DLD1 (cell line): ENCODE data around the gene TXN2.
"Not testable (repeated sequence)": the region's sequence is repeated elsewhere in the genome, so short reads cannot be mapped to it uniquely, and the experiment has no call there.

Experiments used
- in situ Hi-C: cut with HindIII; loops from 2 replicates; pipeline ENCODE4 v1.10.0; 2017; ENCODE audit warnings: low sequenced_read_pairs

Gene TXN2

GRCh38 chr22:36481393-36482168, at the start of gene TXN2:
TXN2 (minus strand) TSS chr22:36481640; CDS start chr22:36480837, 803 bp downstream.
- in situ Hi-C loops, result no loop called here

DNA sequence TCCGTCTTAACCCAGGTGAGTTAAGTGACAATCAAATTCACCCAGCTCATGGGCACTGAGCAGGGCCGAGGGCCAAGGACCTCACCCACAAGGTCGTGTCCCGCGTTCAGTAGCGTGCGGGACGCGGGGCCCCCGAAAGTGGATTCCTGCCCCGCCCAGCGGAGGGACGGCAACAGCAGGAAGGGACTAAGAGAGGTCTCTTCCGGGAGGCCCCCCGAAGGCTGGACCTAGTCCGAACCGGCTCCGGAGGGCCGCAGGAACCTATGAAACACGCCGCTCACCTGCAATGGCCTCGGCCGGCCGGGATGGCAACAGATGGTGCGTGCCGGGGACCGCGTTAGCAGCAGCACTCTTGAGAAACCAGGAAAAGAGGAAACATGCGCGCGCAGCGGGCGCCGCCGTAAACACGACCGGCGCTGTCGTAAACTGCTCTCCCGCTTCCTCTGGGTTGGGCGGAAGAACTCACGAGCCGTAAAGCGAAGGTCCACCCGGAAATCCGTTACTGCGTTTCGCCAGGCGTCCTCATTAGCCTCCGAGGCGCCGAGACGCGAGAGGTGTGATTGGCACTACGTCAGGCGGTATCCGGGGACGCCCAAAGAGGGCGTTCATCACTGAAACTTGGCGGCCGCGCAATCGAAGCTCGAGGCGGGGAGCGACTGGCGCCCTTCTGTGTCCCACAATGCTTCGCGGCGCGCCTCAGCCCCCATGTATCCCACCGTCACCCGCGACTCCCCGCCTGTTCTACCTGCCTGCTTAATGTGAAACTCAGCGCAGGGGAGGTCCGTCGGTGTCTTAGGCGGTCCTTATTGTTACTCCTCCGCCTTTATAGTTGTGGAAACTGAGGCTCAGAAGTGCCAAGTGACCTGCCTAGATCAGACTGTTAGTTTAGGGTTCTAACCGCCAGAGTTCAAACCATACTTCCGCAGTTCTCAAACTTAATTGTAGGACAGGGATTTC, 47.6 kb upstream of the TXN2 start, which contains the start of gene EIF3D:
Gene EIF3D, minus strand, starts transcription at position 372 of the 957 bp plus-strand sequence. CDS start 3,045 bp downstream, outside the sequence.
- in situ Hi-C loops, result no loop called here

- in situ Hi-C loops, result no loop called here
Observed at GRCh38 chr22:36528341-36528740, 46.9 kb upstream of the TXN2 start.

DNA sequence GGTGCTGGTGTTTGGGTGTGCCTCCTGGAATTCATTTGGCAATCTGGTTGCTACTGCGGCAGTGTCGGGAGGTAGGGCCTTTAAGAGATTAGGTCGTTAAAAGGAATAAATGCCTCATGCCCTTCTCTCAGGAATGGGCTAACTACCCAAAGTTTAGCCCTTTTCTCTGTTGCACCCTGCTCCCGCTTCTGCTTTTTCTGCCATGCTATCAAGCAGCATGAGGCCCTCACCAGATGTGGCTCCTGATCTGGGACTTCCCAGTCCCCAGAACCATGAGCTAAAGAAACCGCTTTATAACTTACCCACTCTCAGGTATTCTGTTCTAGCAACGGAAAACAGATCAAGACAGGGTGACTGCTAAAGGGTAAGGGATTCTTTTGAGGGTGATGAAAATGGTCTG, 41.2 kb upstream of the TXN2 start:
- in situ Hi-C loops, result no loop called here

DNA sequence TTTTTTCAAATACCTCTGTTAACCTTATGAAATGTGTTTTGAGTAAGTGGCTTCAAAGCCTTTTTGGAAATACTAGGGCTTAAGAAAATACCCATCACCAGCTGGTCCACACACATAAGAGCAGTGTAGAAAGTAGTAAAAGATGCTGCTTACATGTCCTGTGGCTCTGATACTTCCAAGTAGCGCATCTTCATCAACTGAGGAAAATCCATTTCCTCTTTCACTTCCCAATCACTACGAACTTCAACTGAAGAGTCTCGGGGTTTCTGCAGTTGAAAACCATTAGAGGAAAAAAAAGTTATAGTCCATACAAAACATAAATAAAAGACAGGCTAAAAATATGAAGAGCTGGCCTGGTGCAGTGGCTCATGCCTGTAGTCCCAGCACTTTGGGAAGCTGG, 39.0 kb upstream of the TXN2 start:
- in situ Hi-C loops, result no loop called here

DNA sequence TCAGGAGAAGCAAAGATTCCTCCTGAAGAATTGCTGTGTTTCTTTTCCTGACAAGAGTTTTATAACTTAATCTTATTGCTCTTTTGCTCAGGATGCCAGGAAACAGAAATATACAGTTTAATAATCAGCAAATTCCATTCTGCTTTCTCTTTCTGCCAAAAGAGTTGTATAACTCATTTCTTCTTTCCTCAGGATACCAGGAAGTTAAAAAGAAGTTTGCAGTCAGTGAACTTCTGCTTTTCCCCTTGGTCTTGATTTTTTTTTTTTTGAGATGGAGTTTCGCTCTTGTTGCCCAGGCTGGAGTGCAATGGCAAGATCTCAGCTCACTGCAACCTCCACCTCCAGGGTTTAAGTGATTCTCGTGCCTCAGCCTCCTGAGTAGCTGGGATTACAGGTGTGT, 38.5 kb upstream of the TXN2 start:
- in situ Hi-C loops, result not testable (repeated sequence)

DNA sequence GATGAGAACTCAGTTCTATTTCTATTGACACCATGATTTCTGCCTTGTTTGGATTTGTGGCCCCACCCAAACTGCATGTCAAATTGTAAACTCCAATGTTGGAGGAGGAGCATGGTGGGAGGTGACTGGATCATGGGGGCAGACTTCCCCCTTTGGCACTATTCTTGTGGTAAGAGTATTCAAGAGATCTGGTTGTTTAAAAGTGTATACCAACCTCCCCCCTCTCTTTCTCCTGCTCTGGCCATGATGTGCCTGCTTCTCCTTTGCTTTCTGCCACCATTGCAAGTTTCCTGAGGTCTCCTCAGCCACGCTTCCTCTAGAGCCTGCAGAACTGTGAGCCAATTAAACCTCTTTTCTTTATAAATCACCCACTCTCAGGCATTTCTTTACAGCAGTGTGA, 33.3 kb upstream of the TXN2 start:
- in situ Hi-C loops, result no loop called here

DNA sequence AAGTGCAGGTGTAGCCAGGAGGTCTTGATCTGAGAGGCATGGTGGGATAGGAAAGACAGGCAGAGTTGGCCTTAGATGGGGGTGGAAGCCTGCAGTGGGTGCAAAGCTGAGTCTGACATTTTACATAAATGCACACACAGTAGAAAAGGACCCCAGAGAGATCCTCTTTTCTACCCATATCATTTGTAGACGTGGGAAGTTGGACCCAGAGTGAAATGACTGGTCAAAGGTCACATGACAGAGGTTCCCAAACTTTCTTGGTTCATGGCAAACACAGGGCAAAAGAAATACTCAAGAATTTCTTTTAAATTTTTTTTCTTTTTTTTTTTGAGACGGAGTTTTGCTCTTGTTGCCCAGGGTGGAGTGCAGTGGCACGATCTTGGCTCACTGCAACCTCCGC, 31.6 kb upstream of the TXN2 start:
- in situ Hi-C loops, result no loop called here

DNA sequence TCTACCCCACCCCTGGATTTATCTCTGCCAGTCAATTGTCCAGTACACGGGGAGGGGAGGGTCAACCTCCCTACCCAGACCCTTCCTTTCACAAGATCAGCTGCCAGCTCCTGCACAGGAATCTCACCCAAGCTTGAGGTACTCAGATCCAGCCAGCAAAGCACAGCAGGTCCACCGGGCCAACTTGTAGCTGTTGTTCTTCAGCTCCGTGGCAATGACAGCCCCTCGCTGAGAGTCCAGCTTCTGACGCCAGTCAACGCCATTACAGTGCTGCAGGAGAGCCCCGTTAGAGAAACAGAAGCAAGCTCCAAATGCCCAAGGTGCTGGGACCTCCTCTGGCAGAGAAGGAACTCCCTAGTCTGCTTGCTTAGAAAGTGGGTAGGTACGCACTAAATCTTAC, 30.9 kb upstream of the TXN2 start:
- in situ Hi-C loops, result no loop called here

DNA sequence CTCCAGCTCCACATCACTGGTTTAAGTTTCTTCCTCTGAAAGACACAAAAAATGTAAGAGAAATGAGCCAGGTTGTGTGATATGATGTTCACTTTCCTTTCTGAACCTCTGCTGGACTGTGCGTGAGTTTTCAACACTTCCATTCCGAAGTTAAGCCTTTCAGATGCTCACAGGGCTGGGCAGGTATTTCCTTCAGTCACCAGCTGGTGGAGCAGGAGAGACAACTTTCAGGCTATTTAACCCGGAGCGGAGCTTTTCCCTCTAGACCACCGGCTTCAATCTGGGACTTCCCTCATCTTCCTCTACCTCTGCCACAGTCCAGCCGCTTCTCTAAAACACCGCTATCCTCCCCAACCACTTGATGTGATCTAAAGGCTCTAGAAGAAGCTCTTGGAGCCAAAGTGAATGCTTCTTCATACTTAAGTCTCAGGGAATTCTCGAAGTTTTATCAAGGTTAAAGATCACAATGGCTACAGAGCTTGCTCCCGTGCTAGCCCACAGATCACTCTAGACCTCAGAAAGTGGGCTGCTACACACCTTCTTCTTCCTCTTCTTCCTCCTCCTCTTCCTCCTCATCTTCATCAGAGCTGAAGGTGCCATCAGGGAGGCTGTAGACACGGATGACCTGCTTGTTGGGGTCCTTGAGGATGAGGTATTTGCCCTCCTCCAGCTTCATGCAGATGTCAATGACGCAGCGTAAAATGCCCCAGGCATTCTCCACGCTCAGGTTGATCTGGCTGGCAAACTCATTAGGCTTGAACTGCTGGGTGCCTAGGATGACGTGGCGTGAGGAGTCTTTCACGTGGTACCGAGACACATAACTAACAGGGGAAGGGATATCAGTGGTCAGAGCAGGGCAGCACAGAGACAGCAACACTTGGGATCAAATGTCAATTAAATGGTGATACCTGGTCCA, 29.8 kb upstream of the TXN2 start:
- in situ Hi-C loops, result no loop called here

- in situ Hi-C loops, result no loop called here
Observed at GRCh38 chr22:36510384-36510783, 28.9 kb upstream of the TXN2 start.

DNA sequence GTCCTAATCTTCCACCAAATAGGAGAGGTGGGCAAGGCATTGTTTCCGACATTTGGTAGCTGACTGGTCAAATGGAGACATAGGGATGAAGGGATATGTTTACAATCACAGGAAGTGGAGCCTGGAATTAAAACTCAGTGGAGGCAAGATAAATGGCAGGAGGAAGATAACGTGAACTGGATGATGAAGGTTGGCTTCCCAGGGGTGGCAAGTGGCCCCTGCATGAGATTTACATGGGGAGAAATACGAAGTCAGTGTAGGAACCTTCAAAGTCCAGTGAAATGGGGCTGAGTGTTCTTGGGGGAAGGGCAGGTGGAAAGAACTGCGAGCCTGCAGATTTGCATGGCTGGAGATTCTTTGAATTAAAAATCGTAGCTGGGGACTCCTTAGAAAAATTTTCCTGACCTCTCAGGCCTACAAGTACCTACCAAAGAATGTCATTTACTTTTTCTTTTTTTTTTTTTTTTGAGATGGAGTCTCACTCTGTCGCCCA, 26.1 kb upstream of the TXN2 start:
- in situ Hi-C loops, result no loop called here

- in situ Hi-C loops, result no loop called here
Observed at GRCh38 chr22:36506637-36507517, 25.4 kb upstream of the TXN2 start, which contains the start of gene FOXRED2. FOXRED2 (minus strand) TSS chr22:36507040; CDS start chr22:36506422, 618 bp downstream.

GRCh38 chr22:36505998-36506635, 24.7 kb upstream of the TXN2 start:
- in situ Hi-C loops, result no loop called here

DNA sequence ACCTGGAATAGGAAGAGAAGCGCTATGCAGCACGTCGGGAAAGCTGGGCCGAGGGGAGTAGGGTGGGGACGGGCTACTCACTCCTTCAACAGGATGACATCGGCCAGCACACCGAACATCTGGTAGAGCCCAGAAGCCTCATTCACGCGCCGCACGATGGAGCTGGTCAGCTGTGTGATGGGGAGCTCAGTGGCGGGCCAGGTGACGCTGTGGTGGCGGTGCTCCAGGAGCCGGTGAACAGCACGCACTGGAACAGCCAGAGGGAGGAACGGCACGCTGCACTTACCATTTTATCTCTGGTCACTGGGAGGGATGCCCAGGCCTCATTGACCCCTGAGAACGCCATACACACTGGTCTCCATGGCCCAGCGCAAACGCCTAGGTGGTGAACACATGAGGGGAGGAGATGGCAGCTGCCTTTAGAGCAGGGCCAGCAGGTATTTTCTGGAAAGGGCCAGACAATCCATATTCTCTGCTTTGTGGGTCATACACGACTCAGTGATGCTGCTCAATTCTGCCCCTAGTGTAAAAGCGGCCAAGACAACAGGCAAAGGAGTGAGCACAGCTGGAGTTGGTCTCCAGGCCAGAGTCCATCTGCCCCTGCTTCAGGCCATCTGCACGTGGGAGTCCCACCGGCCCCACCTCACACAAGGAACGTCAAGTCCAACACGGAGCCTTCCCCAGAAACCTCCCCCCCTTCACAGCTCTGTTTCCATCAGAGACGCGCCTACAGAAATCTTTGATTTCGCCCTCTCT, 16.6 kb upstream of the TXN2 start:
- in situ Hi-C loops, result no loop called here

GRCh38 chr22:36493690-36494110, 12.3 kb upstream of the TXN2 start:
- in situ Hi-C loops, result no loop called here

DNA sequence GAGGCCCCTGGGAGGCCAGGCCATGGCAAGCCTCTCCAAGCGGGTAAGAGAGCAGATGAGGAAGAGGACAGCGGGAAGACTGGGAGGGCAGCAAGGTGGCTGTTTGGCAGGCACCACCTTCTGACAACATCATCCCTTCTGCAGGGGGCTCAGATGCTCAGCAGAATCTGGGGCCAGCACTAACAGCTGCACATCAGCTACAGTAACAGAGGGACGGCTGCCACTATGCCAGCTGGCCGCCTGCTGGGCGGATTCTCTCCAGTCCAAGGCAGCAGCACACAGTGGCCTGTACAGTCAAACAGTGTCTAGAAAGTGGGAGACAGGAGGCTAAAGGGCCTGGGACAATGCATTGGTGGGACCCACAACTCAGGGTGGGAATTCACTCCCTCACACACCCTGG, 10.7 kb upstream of the TXN2 start:
- in situ Hi-C loops, result no loop called here

GRCh38 chr22:36491155-36491554, 9.7 kb upstream of the TXN2 start:
- in situ Hi-C loops, result no loop called here
